ENCODE measurements around the gene FGFR3.
"Not testable (repeated sequence)": the region's sequence is repeated elsewhere in the genome, so short reads cannot be mapped to it uniquely, and the experiment has no call there.

Gene FGFR3

GRCh38 chr4:1821679-1822567 is 28.8 kb downstream of the FGFR3 start:
- DNase-seq = no peak

GRCh38 chr4:1822568-1823544 is 29.8 kb downstream of the FGFR3 start:
- no peak for DNase-seq

- no peak for DNase-seq
Observed at GRCh38 chr4:1823545-1823932, 30.4 kb downstream of the FGFR3 start.

GRCh38 chr4:1824746-1825145 is 31.7 kb downstream of the FGFR3 start:
- DNase-seq = no peak

GRCh38 chr4:1825326-1825725 is 32.2 kb downstream of the FGFR3 start:
- no peak for DNase-seq

- DNase-seq = no peak
Observed at GRCh38 chr4:1826531-1827350, 33.6 kb downstream of the FGFR3 start.

GRCh38 chr4:1830234-1830633 is 37.1 kb downstream of the FGFR3 start:
- DNase-seq = no peak

GRCh38 chr4:1830642-1831228 is 37.6 kb downstream of the FGFR3 start:
- DNase-seq = no peak

GRCh38 chr4:1831331-1831730 is 38.2 kb downstream of the FGFR3 start:
- no peak for DNase-seq

DNA sequence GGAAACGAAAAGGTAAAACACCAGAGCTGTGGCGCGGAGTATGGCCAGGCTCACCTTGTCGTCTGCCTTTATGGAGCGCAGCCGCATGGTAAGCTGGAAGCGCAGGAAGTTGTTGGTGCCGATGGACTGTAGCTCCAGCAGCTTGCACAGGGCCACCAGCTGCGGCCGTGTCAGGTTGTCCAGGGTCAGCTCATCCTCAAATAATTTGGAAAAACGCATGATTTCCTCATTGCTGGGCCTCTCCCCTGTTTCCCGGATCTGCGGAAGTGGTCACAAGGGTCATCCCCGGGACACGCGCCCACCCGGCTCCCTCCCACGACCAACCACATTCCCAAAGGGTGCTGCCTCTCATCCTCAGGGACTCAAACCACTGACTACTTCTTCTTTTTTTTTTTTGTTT is 39.6 kb downstream of the FGFR3 start:
- no peak for DNase-seq

GRCh38 chr4:1833307-1834046 is 40.4 kb downstream of the FGFR3 start:
- no peak for DNase-seq

- DNase-seq = no peak
Observed at GRCh38 chr4:1834047-1834775, 41.1 kb downstream of the FGFR3 start.

GRCh38 chr4:1835836-1836235 is 42.7 kb downstream of the FGFR3 start:
- DNase-seq = not testable (repeated sequence)

GRCh38 chr4:1836650-1837049 is 43.6 kb downstream of the FGFR3 start:
- DNase-seq = no peak

GRCh38 chr4:1837069-1837468 is 44.0 kb downstream of the FGFR3 start:
- DNase-seq = no peak

DNA sequence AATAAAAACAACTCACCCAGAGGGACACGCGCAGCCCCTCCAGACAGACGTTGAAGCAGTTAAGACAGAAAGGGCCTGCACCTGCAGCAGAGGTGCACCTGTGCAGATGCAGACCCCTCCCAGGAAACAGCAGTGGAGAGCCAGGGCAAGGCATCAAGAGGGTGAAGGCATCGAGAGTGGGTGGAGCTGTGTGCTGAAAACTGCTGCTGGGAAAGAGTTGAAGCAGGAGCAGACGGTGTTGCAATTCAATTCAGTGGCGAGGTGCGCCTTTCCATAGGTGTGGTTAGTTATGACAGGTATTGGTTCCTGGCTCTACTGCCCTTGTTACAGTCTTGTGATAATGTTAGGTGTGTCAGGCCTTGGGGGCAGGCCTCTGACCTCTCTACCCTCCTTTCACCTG is 46.2 kb downstream of the FGFR3 start:
- no peak for DNase-seq

DNA sequence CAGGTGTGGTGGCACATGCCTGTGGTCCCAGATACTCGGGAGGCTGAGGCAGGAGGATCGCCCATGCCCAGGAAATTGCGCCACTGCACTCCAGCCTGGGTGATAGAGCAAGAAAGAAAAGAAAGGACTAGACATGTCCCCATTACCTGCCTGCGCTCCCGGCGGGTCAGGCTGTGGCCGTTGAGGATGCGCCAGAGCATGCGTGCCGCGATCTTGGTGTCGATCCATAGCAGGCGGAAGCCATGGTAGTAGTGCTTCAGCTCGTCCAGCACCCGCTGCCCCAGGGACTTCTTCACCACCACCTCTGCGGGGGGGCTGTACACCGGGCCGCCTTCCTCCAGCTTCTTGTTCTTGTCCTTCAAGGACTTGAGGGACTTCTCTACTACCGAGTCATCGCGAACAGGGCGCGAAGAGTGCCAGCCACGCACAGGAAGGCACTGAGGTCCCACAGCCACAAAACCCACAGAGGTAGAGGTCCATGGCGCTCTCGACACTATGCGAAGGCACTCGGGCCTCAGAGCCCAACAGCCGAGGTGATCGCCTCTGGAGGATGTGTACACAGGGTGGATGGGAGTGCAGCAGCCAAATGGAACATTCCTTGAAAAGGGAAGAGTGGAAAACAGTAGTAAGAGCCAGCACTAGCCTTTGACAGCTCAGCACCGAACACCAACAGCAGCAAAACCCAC is 48.3 kb downstream of the FGFR3 start:
- DNase-seq = no peak

- no peak for DNase-seq
Observed at GRCh38 chr4:1841887-1842210, 48.8 kb downstream of the FGFR3 start.

DNA sequence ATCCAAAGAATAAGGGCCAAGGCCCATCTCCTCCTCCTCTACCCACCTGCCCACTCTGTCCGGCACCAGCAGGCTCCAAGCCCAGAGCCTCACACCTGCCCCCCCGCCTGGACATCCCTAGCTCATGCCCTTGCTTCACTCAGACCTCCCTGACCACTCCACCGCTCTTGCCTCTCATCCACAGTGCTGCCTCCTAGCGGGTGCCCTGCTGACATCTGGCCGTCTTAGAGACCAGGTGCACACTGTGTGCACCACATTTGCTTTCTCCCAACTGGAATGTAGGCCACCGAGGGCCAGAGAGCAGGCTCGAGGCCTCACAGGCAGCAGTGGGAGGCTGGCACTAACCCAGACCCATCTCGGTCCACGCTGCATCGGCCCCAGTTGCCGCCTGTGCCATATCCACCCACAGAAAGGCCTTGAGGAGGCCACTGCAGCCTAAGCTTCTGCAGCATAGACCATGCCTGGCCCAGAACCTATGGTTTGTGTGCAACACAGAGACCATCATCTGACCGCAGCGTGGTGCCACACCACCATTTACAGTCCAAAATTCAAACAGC is 49.3 kb downstream of the FGFR3 start:
- DNase-seq = no peak

- DNase-seq = no peak
Observed at GRCh38 chr4:1842993-1843448, 49.9 kb downstream of the FGFR3 start.
